GM19239 (cell line): ENCODE measurements around the gene CFAP53.
A peak's percentile ranks its signal among the peaks of the same experiment; 100 is the strongest.

Experiments used
- DNase-seq: peaks from one replicate; pipeline ENCODE4 v3.0.0; 2011; ENCODE audit warnings: low spot score; ENCODE audit not compliant: insufficient read length
- FAIRE-seq: peaks from 2 replicates; lab custom pipeline; 2011; peaks lifted over from hg19 to GRCh38; lab: Jason Lieb, UNC

Gene CFAP53

GRCh38 chr18:50199346-50199855 lies 66.9 kb downstream of the CFAP53 start:
- FAIRE-seq (no peak), DNase-seq (no peak)

- no peak for FAIRE-seq
Measured at GRCh38 chr18:50196261-50196660, 70.0 kb downstream of the CFAP53 start.

GRCh38 chr18:50195689-50196088 lies 70.6 kb downstream of the CFAP53 start:
- no peak for FAIRE-seq
- DNase-seq, result no peak

More at GRCh38 chr18:50196261-50196660, 70.0 kb downstream of the CFAP53 start:
- no peak for DNase-seq

- DNase-seq (peak; percentile 80), FAIRE-seq (no peak)
Measured at GRCh38 chr18:50194631-50195532, 71.4 kb downstream of the CFAP53 start, which contains the start of gene MYO5B. MYO5B (minus strand) TSS chr18:50195147; CDS start chr18:50194793, 354 bp downstream.

GRCh38 chr18:50193796-50194630 lies 72.3 kb downstream of the CFAP53 start:
- no peak for FAIRE-seq
- DNase-seq, result no peak

- DNase-seq (no peak), FAIRE-seq (no peak)
Measured at GRCh38 chr18:50192995-50193795, 73.1 kb downstream of the CFAP53 start.

GRCh38 chr18:50190926-50191325 lies 75.4 kb downstream of the CFAP53 start:
- FAIRE-seq (no peak), DNase-seq (no peak)

GRCh38 chr18:50190236-50190635 lies 76.1 kb downstream of the CFAP53 start:
- no peak for FAIRE-seq
- no peak for DNase-seq

- FAIRE-seq (no peak), DNase-seq (no peak)
Measured at GRCh38 chr18:50189160-50189559, 77.1 kb downstream of the CFAP53 start.

GRCh38 chr18:50188652-50189051 lies 77.6 kb downstream of the CFAP53 start:
- DNase-seq (no peak), FAIRE-seq (no peak)

GRCh38 chr18:50187659-50188058 lies 78.6 kb downstream of the CFAP53 start:
- DNase-seq, result no peak
- FAIRE-seq, result no peak

- no peak for DNase-seq
- no peak for FAIRE-seq
Measured at GRCh38 chr18:50186385-50186784, 79.9 kb downstream of the CFAP53 start.

GRCh38 chr18:50183556-50183955 lies 82.7 kb downstream of the CFAP53 start:
- FAIRE-seq (no peak), DNase-seq (no peak)

- DNase-seq, result no peak
- FAIRE-seq, result no peak
Measured at GRCh38 chr18:50182511-50182910, 83.8 kb downstream of the CFAP53 start.

- no peak for FAIRE-seq
- no peak for DNase-seq
Measured at GRCh38 chr18:50181590-50181989, 84.7 kb downstream of the CFAP53 start.

- FAIRE-seq, result no peak
- DNase-seq, result no peak
Measured at GRCh38 chr18:50179465-50179864, 86.8 kb downstream of the CFAP53 start.

GRCh38 chr18:50177294-50177992 lies 88.9 kb downstream of the CFAP53 start:
- no peak for FAIRE-seq
- DNase-seq, result no peak
